Lung (tissue), 12 donors: ENCODE data around the gene IGLL5. TPM values are rescaled to one million over a fixed set of nuclear protein-coding genes. Genes with fewer than 3 reads are reported as not detected.
A peak's percentile ranks its signal among the peaks of the same experiment; 100 is the strongest.

Experiments
- ATAC-seq: fragments of 200-7000 bp; cut with Tn5 transposase; one replicate; pipeline ENCODE4 v1.9.1; 2020; ENCODE audit warnings: moderate number of reproducible peaks; ENCODE audit not compliant: insufficient read depth, low FRiP score
- DNase-seq, 3 donors: peaks; one replicate each; pipeline ENCODE4 v3.0.0-alpha.2; 2013 to 2017
- H3K27ac ChIP-seq, 2 donors: one replicate each; pipeline ENCODE4 v1.5.1; 2013; ENCODE audit warnings: mild to moderate bottlenecking in 2 of 2, moderate library complexity in 2 of 2, control low read depth in 1 of 2, inconsistent platforms in 1 of 2, low read depth in 1 of 2, low read length in 1 of 2
- H3K27me3 ChIP-seq, 3 donors: one replicate each; pipeline ENCODE4 v1.5.1; 2013; ENCODE audit warnings: low read length in 2 of 3; ENCODE audit not compliant: control insufficient read depth in 3 of 3, insufficient read depth in 3 of 3
- H3K36me3 ChIP-seq, 4 donors: one replicate each; pipeline ENCODE4 v1.5.1; 2013; ENCODE audit warnings: low read length in 4 of 4, mild to moderate bottlenecking in 1 of 4, moderate library complexity in 1 of 4; ENCODE audit not compliant: control insufficient read depth in 4 of 4, insufficient read depth in 4 of 4
- H3K4me1 ChIP-seq, 5 donors: one replicate each; pipeline ENCODE4 v1.5.1; 2013; ENCODE audit warnings: low read length in 5 of 5, mild to moderate bottlenecking in 2 of 5, moderate library complexity in 1 of 5; ENCODE audit not compliant: control insufficient read depth in 5 of 5, insufficient read depth in 5 of 5
- H3K4me3 ChIP-seq: one replicate; pipeline ENCODE4 v1.5.1; 2013; ENCODE audit warnings: mild to moderate bottlenecking, control low read depth, moderate library complexity
- H3K9ac ChIP-seq, 2 donors: one replicate each; pipeline ENCODE4 v1.5.1; 2013; ENCODE audit warnings: low read length in 2 of 2, control low read depth in 1 of 2; ENCODE audit not compliant: insufficient read depth in 1 of 2
- H3K9me3 ChIP-seq, 4 donors: one replicate each; pipeline ENCODE4 v1.5.1; 2013; ENCODE audit warnings: low read length in 3 of 4, mild to moderate bottlenecking in 1 of 4, moderate library complexity in 1 of 4; ENCODE audit not compliant: control insufficient read depth in 4 of 4, insufficient read depth in 3 of 4
- WGBS, 2 donors: extraction: QIAGEN DNeasy Blood & Tissue Kit; methylation state at CpG; one replicate each; pipeline ENCODE4 v1.1.7; 2013; 5-methylcytosine and 5-hydroxymethylcytosine counted together
- polyA plus RNA-seq, 2 donors: library from polyadenylated mRNA; stranded (reverse); fragments of 200-250 nt; gene quantifications; one replicate each; pipeline ENCODE4 v1.2.1, GENCODE V29; 2013
- total RNA-seq, 2 donors: library from RNA; depleted of rRNA in 1 of 2; stranded (reverse); fragments of >200 nt in 1 of 2; gene quantifications; one replicate each; pipeline ENCODE4 v1.2.1, GENCODE V29; 2014 to 2021
- TF ChIP-seq, protein P1 (sequence below): IDR thresholded peaks from 2 replicates; pipeline ENCODE4 v1.5.1; 2012; ENCODE audit warnings: mild to moderate bottlenecking; ENCODE audit errors: control extremely low read depth, extremely low read depth
- donor health status: control.
- donor health status: control.
- donor health status: Bipolar disorder and iron deficiency.
- donor health status: healthy.
- donor health status: DM: yes; HTN: yes; CAD: no.

The IGLL5 gene
- total and polyA plus RNA-seq, 4 donors, result 5.4 to 21.5 (median 11.3) TPM

- Histone ChIP-seq H3K9ac (no peak overlapping the region), H3K27me3 (no peaks in the 10 kb centered on the region), H3K36me3 (no peaks in the 10 kb centered on the region), H3K4me3 (no peak overlapping the region), H3K4me1 (peaks cover 0 to 6% (median 0%) of the 10 kb centered on the region in 5 donors), H3K9me3 (no peaks in the 10 kb centered on the region), H3K27ac (no peak overlapping the region)
- TF ChIP-seq, protein P1, sequence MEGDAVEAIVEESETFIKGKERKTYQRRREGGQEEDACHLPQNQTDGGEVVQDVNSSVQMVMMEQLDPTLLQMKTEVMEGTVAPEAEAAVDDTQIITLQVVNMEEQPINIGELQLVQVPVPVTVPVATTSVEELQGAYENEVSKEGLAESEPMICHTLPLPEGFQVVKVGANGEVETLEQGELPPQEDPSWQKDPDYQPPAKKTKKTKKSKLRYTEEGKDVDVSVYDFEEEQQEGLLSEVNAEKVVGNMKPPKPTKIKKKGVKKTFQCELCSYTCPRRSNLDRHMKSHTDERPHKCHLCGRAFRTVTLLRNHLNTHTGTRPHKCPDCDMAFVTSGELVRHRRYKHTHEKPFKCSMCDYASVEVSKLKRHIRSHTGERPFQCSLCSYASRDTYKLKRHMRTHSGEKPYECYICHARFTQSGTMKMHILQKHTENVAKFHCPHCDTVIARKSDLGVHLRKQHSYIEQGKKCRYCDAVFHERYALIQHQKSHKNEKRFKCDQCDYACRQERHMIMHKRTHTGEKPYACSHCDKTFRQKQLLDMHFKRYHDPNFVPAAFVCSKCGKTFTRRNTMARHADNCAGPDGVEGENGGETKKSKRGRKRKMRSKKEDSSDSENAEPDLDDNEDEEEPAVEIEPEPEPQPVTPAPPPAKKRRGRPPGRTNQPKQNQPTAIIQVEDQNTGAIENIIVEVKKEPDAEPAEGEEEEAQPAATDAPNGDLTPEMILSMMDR, result no peak
- DNase-seq, result no peak
- WGBS, 2 donors, result 86 to 93% methylated on average over 21 of the region's 21 CpGs
- ATAC-seq, result no peak
Measured at GRCh38 chr22:22927196-22927887, 39.7 kb downstream of the IGLL5 start.

DNA sequence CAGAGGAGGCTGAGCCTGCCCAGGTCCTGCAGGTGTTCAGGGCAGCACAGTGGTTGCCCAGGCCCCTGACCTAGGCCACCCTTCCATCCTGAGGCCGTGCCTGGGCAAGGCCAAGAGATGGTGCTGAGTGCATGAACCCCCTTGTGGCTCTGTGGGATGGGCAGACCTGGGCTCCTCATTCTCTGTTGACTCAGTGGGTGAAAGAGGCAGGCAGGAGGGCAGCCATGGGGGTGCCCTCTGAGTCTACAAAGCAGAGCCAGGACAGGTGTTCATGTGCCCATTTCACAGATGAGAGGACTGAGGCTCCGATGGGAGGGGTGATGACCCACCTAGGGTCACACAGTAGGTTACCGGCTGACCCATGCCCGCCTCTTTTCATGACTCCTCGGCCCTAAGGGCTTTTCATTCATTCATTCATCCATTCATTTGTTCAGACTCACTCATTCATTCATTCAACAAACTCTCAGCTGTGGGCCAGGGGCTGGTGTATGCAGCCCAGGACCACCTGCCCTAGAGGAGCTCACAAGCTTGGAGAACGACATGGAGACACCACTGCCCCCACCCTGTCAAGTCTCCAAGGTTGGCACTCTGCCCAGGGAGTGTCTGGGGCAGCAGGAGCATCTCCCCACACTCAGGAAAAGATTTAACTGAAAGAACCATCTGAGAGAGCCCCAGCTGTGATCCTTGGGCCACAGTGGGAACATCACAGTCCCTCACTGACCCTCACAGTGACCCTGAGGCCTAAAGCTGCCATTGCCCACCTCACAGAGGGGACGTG lies 40.5 kb downstream of the IGLL5 start:
- no peak overlapping the region for H3K4me3 ChIP-seq
- H3K9me3 ChIP-seq, result no peaks in the 10 kb centered on the region
- peaks cover 0 to 6% (median 0%) of the 10 kb centered on the region in 5 donors for H3K4me1 ChIP-seq
- H3K27ac ChIP-seq, result no peak overlapping the region
- H3K27me3 ChIP-seq, result no peaks in the 10 kb centered on the region
- H3K36me3 ChIP-seq, result no peaks in the 10 kb centered on the region
- ATAC-seq, result no peak
- WGBS, 2 donors, result 68 to 72% methylated on average over 7 of the region's 7 CpGs
- H3K9ac ChIP-seq, result no peak overlapping the region
- TF ChIP-seq, protein P1, result no peak
- peak; percentile 11 to 29 (median 11) for DNase-seq

GRCh38 chr22:22928666-22929380 lies 41.2 kb downstream of the IGLL5 start:
- 43 to 48% methylated on average over 11 of the region's 11 CpGs for WGBS, 2 donors
- ATAC-seq (peak; percentile 67), DNase-seq (peak in 1 of 3 donors; percentile 20)
- H3K27me3 ChIP-seq, result no peaks in the 10 kb centered on the region
- H3K9me3 ChIP-seq, result no peaks in the 10 kb centered on the region
- no peak overlapping the region for H3K4me3 ChIP-seq
- TF ChIP-seq, protein P1, result no peak
- H3K27ac ChIP-seq, result no peak overlapping the region
- H3K36me3 ChIP-seq, result no peaks in the 10 kb centered on the region
- no peak overlapping the region for H3K9ac ChIP-seq
- peaks cover 0 to 6% (median 0%) of the 10 kb centered on the region in 5 donors for H3K4me1 ChIP-seq
